H1 (cell line): ENCODE data around the gene CCDC116. TPM values are rescaled to one million over a fixed set of nuclear protein-coding genes. Genes with fewer than 3 reads are reported as not detected.

ENCODE experiments used
- CTCF ChIA-PET: fragments of 300-600 bp; sonication (Branson Sonifier 250); formaldehyde crosslinking; loops from one replicate; lab custom pipeline; 2021; ENCODE audit not compliant: partially characterized antibody; lab: Charles Lee
- POLR2A ChIA-PET: fragments of 300-600 bp; sonication (Branson Sonifier 250); formaldehyde crosslinking; loops from one replicate; lab custom pipeline; 2021; ENCODE audit warnings: inconsistent platforms; ENCODE audit not compliant: partially characterized antibody; lab: Charles Lee
- DNase-seq, 2 experiments: peaks; one replicate each; pipeline versions ENCODE4 v3.0.0 to v3.0.0-alpha.2; 2010 to 2022; ENCODE audit warnings: low spot score in 2 of 2, low read depth in 1 of 2, mixed read lengths in 1 of 2
- FAIRE-seq: peaks from 2 replicates; lab custom pipeline; 2011; peaks lifted over from hg19 to GRCh38; lab: Jason Lieb, UNC
- H2AFZ ChIP-seq: 2 replicates; pipeline ENCODE4 v1.8.1; 2012; ENCODE audit warnings: low read length, inconsistent platforms
- H2AK5ac ChIP-seq: 2 replicates; pipeline ENCODE4 v1.6.1; 2013; ENCODE audit warnings: low read depth, low read length
- H2BK120ac ChIP-seq: replicated peaks from 2 replicates; pipeline ENCODE3; 2013; ENCODE audit warnings: low read depth, low read length, inconsistent platforms
- H2BK12ac ChIP-seq: 2 replicates; pipeline ENCODE4 v1.6.1; 2013; ENCODE audit warnings: low read depth, low read length
- H2BK15ac ChIP-seq: 2 replicates; pipeline ENCODE4 v1.6.1; 2013; ENCODE audit warnings: low read length
- H2BK20ac ChIP-seq: 2 replicates; pipeline ENCODE4 v1.6.1; 2013; ENCODE audit warnings: low read length
- H2BK5ac ChIP-seq: 2 replicates; pipeline ENCODE4 v1.6.1; 2013; ENCODE audit warnings: low read depth, low read length
- H3K14ac ChIP-seq: 2 replicates; pipeline ENCODE4 v1.6.1; 2013; ENCODE audit warnings: inconsistent platforms; ENCODE audit not compliant: insufficient read length
- H3K18ac ChIP-seq: 2 replicates; pipeline ENCODE4 v1.6.1; 2013; ENCODE audit warnings: low read length; ENCODE audit errors: extremely low read depth
- H3K23ac ChIP-seq: 2 replicates; pipeline ENCODE4 v1.6.1; 2013; ENCODE audit warnings: inconsistent platforms; ENCODE audit not compliant: insufficient read length
- H3K23me2 ChIP-seq: 2 replicates; pipeline ENCODE4 v1.6.1; 2013; ENCODE audit warnings: low read depth, low read length
- H3K27ac ChIP-seq: 2 replicates; pipeline ENCODE4 v1.6.1; 2011; ENCODE audit warnings: low read depth, low read length, inconsistent platforms
- H3K27me3 ChIP-seq, 4 experiments: replicated peaks in 1 of 4; 1 replicate in 1 of 4; 2 replicates in 3 of 4; pipeline versions ENCODE4 v1.6.1 to v1.8.1; 2011 to 2013; ENCODE audit warnings: low read length in 3 of 4, mild to moderate bottlenecking in 3 of 4, inconsistent platforms in 2 of 4, mixed read lengths in 2 of 4, moderate library complexity in 1 of 4; ENCODE audit not compliant: control insufficient read depth in 3 of 4, insufficient read depth in 3 of 4; ENCODE audit errors: extremely low read depth in 1 of 4
- H3K36me3 ChIP-seq, 4 experiments: 2 replicates each; pipeline versions ENCODE4 v1.6.1 to v1.8.1; 2011 to 2013; ENCODE audit warnings: mild to moderate bottlenecking in 4 of 4, low read length in 3 of 4, moderate library complexity in 2 of 4, control low read depth in 1 of 4, inconsistent platforms in 1 of 4; ENCODE audit not compliant: insufficient read depth in 4 of 4, control insufficient read depth in 2 of 4
- H3K4ac ChIP-seq: replicated peaks from 2 replicates; pipeline ENCODE3; 2013; ENCODE audit warnings: low read length, low read depth, mixed read lengths, inconsistent platforms; ENCODE audit not compliant: insufficient read length
- H3K4me1 ChIP-seq, 4 experiments: replicated peaks in 1 of 4; 1 replicate in 1 of 4; 2 replicates in 3 of 4; pipeline versions ENCODE4 v1.6.1 to v1.8.1; 2011 to 2013; ENCODE audit warnings: low read length in 3 of 4, inconsistent platforms in 2 of 4, mixed read lengths in 1 of 4; ENCODE audit not compliant: insufficient read depth in 4 of 4, control insufficient read depth in 3 of 4
- H3K4me2 ChIP-seq, 2 experiments: 2 replicates each; pipeline versions ENCODE4 v1.6.1 to v1.8.1; 2011 to 2013; ENCODE audit warnings: low read depth in 2 of 2, low read length in 2 of 2, control low read depth in 1 of 2, inconsistent platforms in 1 of 2, mild to moderate bottlenecking in 1 of 2; ENCODE audit not compliant: insufficient read depth in 1 of 2
- H3K4me3 ChIP-seq, 4 experiments: fragments of 200-600, 300-600 bp in 1 of 4; sonication (generic), shearing (Covaris generic), sonication (Bioruptor Twin) in 1 of 4; 2 replicates each; pipeline versions ENCODE4 v1.5.1 to v1.8.1; 2011 to 2016; ENCODE audit warnings: low read length in 4 of 4, low read depth in 3 of 4, control low read depth in 2 of 4, inconsistent platforms in 2 of 4, mild to moderate bottlenecking in 2 of 4, mixed read lengths in 1 of 4, moderate library complexity in 1 of 4; ENCODE audit not compliant: insufficient read depth in 2 of 4; ENCODE audit errors: extremely low read depth in 1 of 4
- H3K56ac ChIP-seq: replicated peaks from 2 replicates; pipeline ENCODE3; 2013; ENCODE audit warnings: low read depth, mild to moderate bottlenecking, mixed read lengths, low read length, inconsistent platforms; ENCODE audit not compliant: insufficient read length
- H3K79me1 ChIP-seq: 2 replicates; pipeline ENCODE4 v1.6.1; 2013; ENCODE audit warnings: low read depth, low read length, control low read depth
- H3K79me2 ChIP-seq, 2 experiments: 2 replicates each; pipeline versions ENCODE4 v1.6.1 to v1.8.1; 2012 to 2013; ENCODE audit warnings: low read length in 2 of 2, mild to moderate bottlenecking in 2 of 2, inconsistent platforms in 1 of 2; ENCODE audit not compliant: insufficient read depth in 2 of 2, control insufficient read depth in 1 of 2
- H3K9ac ChIP-seq, 4 experiments: replicated peaks in 1 of 4; 1 replicate in 1 of 4; 2 replicates in 3 of 4; pipeline versions ENCODE4 v1.6.1 to v1.8.1; 2011 to 2013; ENCODE audit warnings: low read depth in 3 of 4, low read length in 3 of 4, control low read depth in 2 of 4, mild to moderate bottlenecking in 2 of 4, moderate library complexity in 2 of 4, inconsistent platforms in 1 of 4; ENCODE audit errors: extremely low read depth in 1 of 4
- H3K9me3 ChIP-seq, 2 experiments: 2 replicates each; pipeline versions ENCODE4 v1.6.1 to v1.8.1; 2012 to 2013; ENCODE audit warnings: mild to moderate bottlenecking in 2 of 2, moderate library complexity in 2 of 2, control low read depth in 1 of 2, inconsistent platforms in 1 of 2, low read depth in 1 of 2, low read length in 1 of 2, mixed read lengths in 1 of 2; ENCODE audit not compliant: insufficient read depth in 2 of 2
- H4K20me1 ChIP-seq, 2 experiments: replicated peaks in 1 of 2; 2 replicates each; pipeline versions ENCODE3 to v1.8.1; 2011 to 2013; ENCODE audit warnings: inconsistent platforms in 2 of 2, low read length in 2 of 2, mild to moderate bottlenecking in 1 of 2; ENCODE audit not compliant: insufficient read depth in 2 of 2, control insufficient read depth in 1 of 2
- H4K5ac ChIP-seq: 2 replicates; pipeline ENCODE4 v1.6.1; 2013; ENCODE audit warnings: low read length, low read depth, mixed read lengths, inconsistent platforms; ENCODE audit not compliant: insufficient read length
- H4K8ac ChIP-seq: 2 replicates; pipeline ENCODE4 v1.8.0; 2013; ENCODE audit warnings: mild to moderate bottlenecking, moderate library complexity, low read length, inconsistent platforms; ENCODE audit not compliant: insufficient read depth; ENCODE audit errors: extremely low read depth
- H4K91ac ChIP-seq: replicated peaks from 2 replicates; pipeline ENCODE3; 2013; ENCODE audit warnings: low read length, mixed read lengths, inconsistent platforms; ENCODE audit not compliant: insufficient read length
- ATF2 ChIP-seq: IDR thresholded peaks from 2 replicates; pipeline ENCODE4 v1.6.1; 2012; ENCODE audit warnings: low read length, inconsistent platforms
- HDAC6 ChIP-seq: IDR thresholded peaks from one replicate; pipeline ENCODE4 v1.7.1; 2012; ENCODE audit warnings: low read depth, mild to moderate bottlenecking, inconsistent platforms, low read length, moderate library complexity
- JUN ChIP-seq: IDR thresholded peaks from 2 replicates; pipeline ENCODE4 v1.6.1; 2011; ENCODE audit warnings: low read depth, mild to moderate bottlenecking, improper control_type of control experiment, low read length
- KDM1A ChIP-seq: fragments of 200-600, 300-600 bp; sonication (generic); IDR thresholded peaks from 2 replicates; pipeline ENCODE4 v1.7.1; 2016; ENCODE audit warnings: mild to moderate bottlenecking, low read length, borderline replicate concordance
- PHF8 ChIP-seq: fragments of 200-600 bp; sonication (generic); conservative IDR thresholded peaks from 2 replicates; pipeline ENCODE4 v1.7.1; 2012; ENCODE audit warnings: low read depth, mild to moderate bottlenecking, inconsistent platforms, low read length, moderate library complexity
- RBBP5 ChIP-seq: IDR thresholded peaks from 2 replicates; pipeline ENCODE4 v1.7.1; 2012; ENCODE audit warnings: low read depth, mild to moderate bottlenecking, inconsistent platforms, low read length, moderate library complexity, borderline replicate concordance
- SIRT6 ChIP-seq: IDR thresholded peaks from one replicate; pipeline ENCODE4 v1.7.1; 2012; ENCODE audit warnings: low read length, inconsistent platforms
- SIX5 ChIP-seq: IDR thresholded peaks from 2 replicates; pipeline ENCODE4 v1.6.1; 2011; ENCODE audit warnings: mild to moderate bottlenecking, low read depth, low read length
- SRF ChIP-seq: IDR thresholded peaks from 2 replicates; pipeline ENCODE4 v1.6.1; 2011; ENCODE audit warnings: mild to moderate bottlenecking, low read depth, low read length, moderate library complexity
- TEAD4 ChIP-seq: IDR thresholded peaks from 2 replicates; pipeline ENCODE4 v1.6.1; 2012; ENCODE audit warnings: low read depth, low read length, inconsistent platforms, mixed read lengths
- ZNF274 ChIP-seq: IDR thresholded peaks from 2 replicates; pipeline ENCODE4 v1.7.0; 2012; ENCODE audit warnings: low read length, borderline replicate concordance; ENCODE audit errors: extremely low read depth
- WGBS, 2 experiments: shearing (Covaris generic) in 1 of 2; methylation state at CpG; one replicate each; pipeline versions ENCODE4 v1.1.6 to v1.1.7; 2013 to 2015; ENCODE audit warnings: low lambda C conversion rate in 2 of 2, mixed read lengths in 2 of 2, inconsistent platforms in 1 of 2, low coverage in 1 of 2, missing lambda C conversion rate in 1 of 2; ENCODE audit not compliant: insufficient replicate concordance in 2 of 2, insufficient coverage in 1 of 2, insufficient read length in 1 of 2; ENCODE audit errors: extremely low coverage in 1 of 2, missing lambda C conversion rate in 1 of 2; 5-methylcytosine and 5-hydroxymethylcytosine counted together
- polyA plus RNA-seq, 7 experiments: library from polyadenylated mRNA; depleted of rRNA in 3 of 7; stranded (reverse) in 5 of 7; unstranded in 2 of 7; fragments of >200 nt in 5 of 7; fragments of 200-250 nt in 2 of 7; gene quantifications; 1 replicate in 5 of 7; 2 replicates in 1 of 7; 4 replicates in 1 of 7; pipeline versions ENCODE4 v1.2.1 to v1.2.3, GENCODE V29; 2011 to 2013; ENCODE audit warnings: missing spikeins in 2 of 7, mixed read lengths in 2 of 7
- total RNA-seq: library from RNA; stranded (reverse); fragmentation: NEBNext Ultra II Directional; extraction: Animal tissue kit (Norgen Biotek cat#: 25700); gene quantifications from 2 replicates; pipeline ENCODE4 v1.2.1, GENCODE V29; 2021

Gene CCDC116
- total and polyA plus RNA-seq, 2 of the 8 experiments (the other 6 are each of a cell fraction or from before 2014, with no cell fraction given), result 0.08 TPM; not detected in 1

GRCh38 chr22:21626073-21626734, 6.4 kb upstream of the CCDC116 start:
- 90% methylated on average over 4 of the region's 4 CpGs; no CpG with 5 or more reads in 1 of the 2 experiments for WGBS, 2 experiments
- Histone ChIP-seq H2BK20ac (no peak overlapping the region), H2AK5ac (no peak overlapping the region), H3K79me2 (peaks cover 0 to 12% of the 10 kb centered on the region in 2 experiments; a peak in 1 of 4 replicates), H3K9me3 (no peaks in the 10 kb centered on the region), H3K79me1 (0 out of 2 replicates have a peak, but pooled peaks cover 4% of the 10 kb centered on the region), H3K4me3 (no peak overlapping the region), H2BK12ac (no peak overlapping the region), H2BK120ac (no peak overlapping the region), H3K36me3 (peaks cover 0 to 15% (median 3%) of the 10 kb centered on the region in 4 experiments; a peak in 4 of 8 replicates), H3K23me2 (no peaks in the 10 kb centered on the region; the same call in 1 of the 2 replicates), H3K27ac (no peak overlapping the region), H3K23ac (no peak overlapping the region), H3K4me2 (no peak overlapping the region), H3K9ac (no peak overlapping the region), H3K14ac (no peak overlapping the region), H2AFZ (no peak overlapping the region), H4K8ac (no peak overlapping the region), H3K4me1 (peaks cover 0 to 3% (median 2%) of the 10 kb centered on the region in 4 experiments; a peak in 3 of 7 replicates), H3K56ac (no peak overlapping the region), H2BK15ac (no peak overlapping the region), H4K20me1 (peaks cover 21 to 28% of the 10 kb centered on the region in 2 experiments), H3K27me3 (no peaks in the 10 kb centered on the region), H3K4ac (no peak overlapping the region), H2BK5ac (no peak overlapping the region), H3K18ac (no peak overlapping the region), H4K91ac (no peak overlapping the region), H4K5ac (no peak overlapping the region)
- FAIRE-seq (no peak), DNase-seq (no peak)
- POLR2A ChIA-PET, result interaction anchor here (0.8 to 10.2 kb wide), 6 partner anchors 10 to 58 kb away, joined by 3 to 74 read pairs (median 4); partner anchors contain the start of gene SDF2L1
- CTCF ChIA-PET, result interaction anchor here (0.9 to 24.1 kb wide), 4 partner anchors 11 to 375 kb away, joined by 3 to 499 read pairs (median 18); partner anchors contain the start of genes CCDC116 and SDF2L1
- TF ChIP-seq KDM1A (no peak), SIX5 (no peak), PHF8 (no peak), TEAD4 (no peak), JUN (no peak), SIRT6 (no peak), SRF (no peak), ATF2 (no peak), ZNF274 (no peak), HDAC6 (no peak), RBBP5 (no peak)
